PC-3 (cell line): ENCODE results near the gene MAST4. TPM values are rescaled to one million over a fixed set of nuclear protein-coding genes. Genes with fewer than 3 reads are reported as not detected.
A peak's percentile ranks its signal among the peaks of the same experiment; 100 is the strongest.

Source experiments
- ATAC-seq: fragments of 200-7000 bp; cut with Tn5 transposase; 2 replicates; pipeline ENCODE4 v1.9.1; 2020; ENCODE audit warnings: mild to moderate bottlenecking, moderate library complexity
- BruUV-seq: library from RNA; stranded (reverse); fragments of 400-500 nt; replicated peaks from 2 replicates; lab custom pipeline; 2021; lab: Mats Ljungman, UMichigan
- CTCF ChIA-PET: fragments of 300-600 bp; sonication (Branson Sonifier 250); formaldehyde crosslinking; loops from one replicate; lab custom pipeline; 2022; ENCODE audit warnings: antibody characterized with exemption; lab: Charles Lee
- POLR2A ChIA-PET: fragments of 300-600 bp; sonication (Branson Sonifier 250); formaldehyde crosslinking; loops from one replicate; lab custom pipeline; 2022; ENCODE audit warnings: antibody characterized with exemption; ENCODE audit not compliant: unreplicated experiment; lab: Charles Lee
- DNase-seq: peaks from one replicate; pipeline ENCODE4 v3.0.0-alpha.2; 2015
- H2AFZ ChIP-seq: fragments of 300-600 bp; sonication (generic); 2 replicates; pipeline ENCODE4 v1.6.0; 2016; ENCODE audit warnings: antibody characterized with exemption, low read length
- H3F3A ChIP-seq: fragments of 300-600 bp; sonication (generic); one replicate; pipeline ENCODE4 v1.6.0; 2017; ENCODE audit warnings: antibody characterized with exemption, low read length, control low read depth, mild to moderate bottlenecking; ENCODE audit not compliant: unreplicated experiment
- H3K27ac ChIP-seq: fragments of 300-600 bp; sonication (generic); 2 replicates; pipeline ENCODE4 v1.5.1; 2016; ENCODE audit warnings: mild to moderate bottlenecking, low read length
- H3K27me3 ChIP-seq: fragments of 300-600 bp; sonication (generic); 2 replicates; pipeline ENCODE4 v1.6.1; 2016; ENCODE audit warnings: low read length, mixed read lengths
- H3K36me3 ChIP-seq: fragments of 300-600 bp; sonication (generic); 2 replicates; pipeline ENCODE4 v1.6.1; 2016; ENCODE audit warnings: low read depth, mixed run types, low read length, mixed read lengths
- H3K4me1 ChIP-seq: fragments of 300-600 bp; sonication (generic); 2 replicates; pipeline ENCODE4 v1.5.1; 2016; ENCODE audit warnings: low read length; ENCODE audit not compliant: insufficient read depth
- H3K4me2 ChIP-seq: fragments of 300-600 bp; sonication (generic); 2 replicates; pipeline ENCODE4 v1.6.0; 2016; ENCODE audit warnings: low read length
- H3K4me3 ChIP-seq: fragments of 300-600 bp; sonication (generic); 2 replicates; pipeline ENCODE4 v1.5.1; 2016; ENCODE audit warnings: mild to moderate bottlenecking, low read length, mixed read lengths
- H3K79me2 ChIP-seq: fragments of 300-600 bp; sonication (generic); 2 replicates; pipeline ENCODE4 v1.6.1; 2017; ENCODE audit warnings: low read length, mixed read lengths
- H3K9ac ChIP-seq: fragments of 300-600 bp; sonication (generic); 2 replicates; pipeline ENCODE4 v1.6.0; 2016; ENCODE audit warnings: mild to moderate bottlenecking, low read length
- H3K9me2 ChIP-seq: fragments of 300-600 bp; sonication (generic); replicated peaks from 2 replicates; pipeline ENCODE4 v1.6.1; 2016; ENCODE audit warnings: mixed run types, low read length, mixed read lengths
- H3K9me3 ChIP-seq: fragments of 300-600 bp; sonication (generic); 2 replicates; pipeline ENCODE4 v1.6.1; 2016; ENCODE audit warnings: low read length, mixed read lengths
- H4K20me1 ChIP-seq: fragments of 300-600 bp; sonication (generic); 2 replicates; pipeline ENCODE4 v1.6.1; 2016; ENCODE audit warnings: low read length, mixed read lengths
- EZH2 ChIP-seq: fragments of 300-600 bp; sonication (generic); IDR thresholded peaks from one replicate; pipeline ENCODE4 v1.6.1; 2017; ENCODE audit warnings: antibody characterized with exemption, mild to moderate bottlenecking, low read length; ENCODE audit not compliant: unreplicated experiment
- EZH2phosphoT487 ChIP-seq: fragments of 300-600 bp; sonication (generic); IDR thresholded peaks from 2 replicates; pipeline ENCODE4 v1.6.1; 2018; ENCODE audit warnings: mild to moderate bottlenecking, antibody characterized with exemption, low read length, borderline replicate concordance
- intact Hi-C: fragments of 100-400 bp; cut with micrococcal nuclease; formaldehyde crosslinking; loops from 2 replicates; pipeline ENCODE4 v1.9.0; 2023
- total RNA-seq: library from RNA; depleted of rRNA; stranded (reverse); fragments of >200 nt; gene quantifications from 2 replicates; pipeline ENCODE4 v1.2.3, GENCODE V29; 2014
- TF ChIP-seq, protein P1 (sequence below): fragments of 300-600 bp; sonication (generic); conservative IDR thresholded peaks from 2 replicates; pipeline ENCODE4 v1.5.1; 2017; ENCODE audit warnings: antibody characterized with exemption, low read depth, mild to moderate bottlenecking, low read length

MAST4 gene
- total RNA-seq, 1 experiment from 2014 or later, result 7.9 TPM

DNA sequence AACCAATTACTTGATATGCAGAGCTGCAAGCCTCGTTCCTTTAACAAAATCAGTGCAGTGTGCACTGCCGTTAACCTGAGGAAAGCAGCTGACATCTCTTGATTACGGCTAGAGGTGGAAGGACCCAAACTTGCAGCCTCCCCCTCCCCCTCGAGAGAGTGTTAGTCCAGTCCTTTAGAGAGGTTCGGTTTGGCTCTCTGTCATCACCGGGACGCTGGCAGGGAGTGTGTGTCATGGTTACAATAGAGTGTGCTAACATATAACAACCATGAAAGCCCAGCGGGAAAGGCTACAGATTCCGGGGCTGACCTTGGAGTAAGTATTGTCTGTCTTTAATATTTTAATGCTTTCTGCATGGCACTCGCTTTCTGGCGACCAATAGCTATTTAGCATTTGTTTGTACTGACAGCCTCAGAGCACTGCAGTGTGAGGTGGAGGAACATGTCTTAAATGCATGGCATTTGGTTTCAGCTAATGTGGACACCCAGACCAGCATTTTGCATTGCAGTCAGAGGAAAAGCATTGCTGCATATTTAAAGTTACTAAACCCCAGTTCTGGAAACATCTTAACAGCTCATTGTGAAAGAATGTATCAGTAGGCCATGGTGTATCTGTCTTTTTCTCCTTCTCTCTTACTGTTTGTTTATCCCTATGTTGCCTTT, 362.9 kb downstream of the MAST4 start:
- ChIA-PET CTCF (no interaction called here), POLR2A (interaction anchor here (0.6 kb wide), 1 partner anchor 131 kb away, joined by 3 read pairs; no protein-coding TSS in a partner anchor)
- Histone ChIP-seq H2AFZ (peak overlapping the region; percentile 76), H3K27ac (peak overlapping the region; percentile 55), H3K79me2 (no peaks in the 10 kb centered on the region), H3K4me3 (peak overlapping the region; percentile 60), H3K27me3 (no peaks in the 10 kb centered on the region), H3K36me3 (no peaks in the 10 kb centered on the region), H3K9ac (peak overlapping the region; percentile 26; the same call in 1 of the 2 replicates), H3K9me2 (no peaks in the 10 kb centered on the region), H3K4me1 (peaks cover 47% of the 10 kb centered on the region), H3F3A (no peaks in the 10 kb centered on the region), H3K9me3 (no peaks in the 10 kb centered on the region), H3K4me2 (peak overlapping the region; percentile 74), H4K20me1 (no peaks in the 10 kb centered on the region)
- ATAC-seq (peak; percentile 54), DNase-seq (peak; percentile 45)
- TSS peak; percentile 63 for BruUV-seq
- TF ChIP-seq EZH2, result no peak
- TF ChIP-seq, protein P1, sequence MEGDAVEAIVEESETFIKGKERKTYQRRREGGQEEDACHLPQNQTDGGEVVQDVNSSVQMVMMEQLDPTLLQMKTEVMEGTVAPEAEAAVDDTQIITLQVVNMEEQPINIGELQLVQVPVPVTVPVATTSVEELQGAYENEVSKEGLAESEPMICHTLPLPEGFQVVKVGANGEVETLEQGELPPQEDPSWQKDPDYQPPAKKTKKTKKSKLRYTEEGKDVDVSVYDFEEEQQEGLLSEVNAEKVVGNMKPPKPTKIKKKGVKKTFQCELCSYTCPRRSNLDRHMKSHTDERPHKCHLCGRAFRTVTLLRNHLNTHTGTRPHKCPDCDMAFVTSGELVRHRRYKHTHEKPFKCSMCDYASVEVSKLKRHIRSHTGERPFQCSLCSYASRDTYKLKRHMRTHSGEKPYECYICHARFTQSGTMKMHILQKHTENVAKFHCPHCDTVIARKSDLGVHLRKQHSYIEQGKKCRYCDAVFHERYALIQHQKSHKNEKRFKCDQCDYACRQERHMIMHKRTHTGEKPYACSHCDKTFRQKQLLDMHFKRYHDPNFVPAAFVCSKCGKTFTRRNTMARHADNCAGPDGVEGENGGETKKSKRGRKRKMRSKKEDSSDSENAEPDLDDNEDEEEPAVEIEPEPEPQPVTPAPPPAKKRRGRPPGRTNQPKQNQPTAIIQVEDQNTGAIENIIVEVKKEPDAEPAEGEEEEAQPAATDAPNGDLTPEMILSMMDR, result no peak
- TF ChIP-seq EZH2phosphoT487, result no peak
- intact Hi-C loops, result loop anchor here (2.0 to 5.0 kb wide), 2 partner anchors 43 to 52 kb away; no protein-coding TSS in a partner anchor

DNA sequence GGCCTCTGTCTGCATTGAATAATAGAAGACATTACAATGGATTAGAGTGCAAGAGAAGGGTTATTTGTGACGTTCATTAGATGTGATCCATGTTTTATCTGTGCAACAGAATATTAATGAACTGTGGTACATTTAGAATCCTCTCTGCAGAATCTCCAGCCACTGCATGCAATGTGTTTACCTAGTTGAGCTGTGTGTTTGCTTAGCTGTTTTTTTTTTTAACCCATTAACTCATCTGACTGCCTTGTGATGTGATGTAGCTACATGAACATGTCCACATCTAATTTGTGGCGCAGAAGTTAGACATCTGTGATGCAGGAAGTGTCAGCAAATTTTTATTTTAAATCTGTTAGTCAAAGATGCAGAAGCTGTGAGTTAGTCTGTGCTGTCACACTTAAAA, 363.5 kb downstream of the MAST4 start:
- peak overlapping the region; percentile 60 for H3K4me3 ChIP-seq
- peaks cover 49% of the 10 kb centered on the region for H3K4me1 ChIP-seq
- H3K9me2 ChIP-seq, result no peaks in the 10 kb centered on the region
- DNase-seq (peak; percentile 49), ATAC-seq (peak; percentile 53)
- peak overlapping the region; percentile 74 for H3K4me2 ChIP-seq
- intact Hi-C loops, result loop anchor here (2.0 to 5.0 kb wide), 2 partner anchors 43 to 51 kb away; no protein-coding TSS in a partner anchor
- H3K9me3 ChIP-seq, result no peaks in the 10 kb centered on the region
- H3K36me3 ChIP-seq, result no peaks in the 10 kb centered on the region
- no peaks in the 10 kb centered on the region for H3K27me3 ChIP-seq
- 0 out of 2 replicates have a peak overlapping the region, but pooled peaks have one; percentile 26 for H3K9ac ChIP-seq
- no peaks in the 10 kb centered on the region for H3K79me2 ChIP-seq
- no peak for TF ChIP-seq EZH2phosphoT487
- no peak for TF ChIP-seq EZH2
- TF ChIP-seq, protein P1, result no peak
- peak overlapping the region; percentile 55 for H3K27ac ChIP-seq
- ChIA-PET POLR2A (interaction anchor here (0.6 kb wide), 1 partner anchor 132 kb away, joined by 3 read pairs; no protein-coding TSS in a partner anchor), CTCF (no interaction called here)
- H3F3A ChIP-seq, result no peaks in the 10 kb centered on the region
- no peaks in the 10 kb centered on the region for H4K20me1 ChIP-seq
- BruUV-seq, result no TSS peak
- peak overlapping the region; percentile 76 for H2AFZ ChIP-seq
